B cell (primary cell): ENCODE data around the gene CTIF. TPM values are rescaled to one million over a fixed set of nuclear protein-coding genes. Genes with fewer than 3 reads are reported as not detected.

ENCODE experiments used
- ATAC-seq: fragments of 200-7000 bp; cut with Tn5 transposase; one replicate; pipeline ENCODE4 v1.10.0; 2021; ENCODE audit warnings: low read depth, mild to moderate bottlenecking, moderate number of reproducible peaks, moderate library complexity
- CTCF ChIA-PET: fragments of 350-600 bp; sonication (Branson Sonifier 250); formaldehyde crosslinking; loops from one replicate; lab custom pipeline; 2021; ENCODE audit warnings: antibody characterized with exemption, inconsistent platforms; lab: Charles Lee
- POLR2A ChIA-PET: fragments of 350-600 bp; sonication (Branson Sonifier 250); formaldehyde crosslinking; loops from one replicate; lab custom pipeline; 2021; ENCODE audit warnings: antibody characterized with exemption; lab: Charles Lee
- DNase-seq: peaks from one replicate; pipeline ENCODE4 v3.0.0; 2013
- H2AFZ ChIP-seq: 2 replicates; pipeline ENCODE4 v1.6.1; 2012; ENCODE audit warnings: mild to moderate bottlenecking, low read depth, low read length; ENCODE audit not compliant: insufficient read depth, poor library complexity, severe bottlenecking
- H3K27ac ChIP-seq, 2 donors: 1 replicate in 1 of 2; 2 replicates in 1 of 2; pipeline ENCODE4 v1.5.1; 2012 to 2013; ENCODE audit warnings: low read length in 2 of 2, mild to moderate bottlenecking in 2 of 2, moderate library complexity in 1 of 2
- H3K27me3 ChIP-seq, 4 experiments: fragments of 200-600 bp in 1 of 4; sonication (generic) in 1 of 4; replicated peaks in 1 of 4; 1 replicate in 2 of 4; 2 replicates in 2 of 4; pipeline versions ENCODE4 v1.6.1 to v1.7.0; 2013 to 2016; ENCODE audit warnings: low read length in 3 of 4, mild to moderate bottlenecking in 2 of 4, mixed read lengths in 1 of 4, moderate library complexity in 1 of 4; ENCODE audit not compliant: insufficient read depth in 4 of 4, control insufficient read depth in 3 of 4; ENCODE audit errors: control extremely low read depth in 1 of 4
- H3K36me3 ChIP-seq, 2 experiments: replicated peaks in 1 of 2; 1 replicate in 1 of 2; 2 replicates in 1 of 2; pipeline versions ENCODE4 v1.6.1 to v1.7.1; 2013; ENCODE audit warnings: low read length in 1 of 2; ENCODE audit not compliant: insufficient read depth in 2 of 2, control insufficient read depth in 1 of 2; ENCODE audit errors: control extremely low read depth in 1 of 2, extremely low read depth in 1 of 2
- H3K4me1 ChIP-seq, 2 donors: fragments of 200-600 bp in 1 of 2; sonication (generic) in 1 of 2; 1 replicate in 1 of 2; 2 replicates in 1 of 2; pipeline versions ENCODE4 v1.5.1 to v1.6.1; 2013 to 2017; ENCODE audit warnings: low read length in 2 of 2; ENCODE audit not compliant: control insufficient read depth in 2 of 2, insufficient read depth in 2 of 2
- H3K4me2 ChIP-seq: replicated peaks from 2 replicates; pipeline ENCODE3; 2012; ENCODE audit warnings: mild to moderate bottlenecking, low read depth, low read length; ENCODE audit not compliant: poor library complexity, severe bottlenecking
- H3K4me3 ChIP-seq, 5 experiments: fragments of 200-600 bp in 1 of 5; sonication (generic) in 1 of 5; 1 replicate in 3 of 5; 2 replicates in 2 of 5; pipeline versions ENCODE4 v1.5.1 to v1.7.0; 2011 to 2016; ENCODE audit warnings: low read length in 4 of 5, mild to moderate bottlenecking in 4 of 5, low read depth in 2 of 5, control low read depth in 1 of 5, moderate library complexity in 1 of 5; ENCODE audit not compliant: insufficient read depth in 1 of 5; ENCODE audit errors: control extremely low read depth in 1 of 5, extremely low read depth in 1 of 5
- H3K79me2 ChIP-seq: fragments of 200-600 bp; sonication (generic); one replicate; pipeline ENCODE4 v1.6.0; 2016; ENCODE audit warnings: low read length; ENCODE audit not compliant: control insufficient read depth, insufficient read depth
- H3K9ac ChIP-seq: fragments of 200-600 bp; sonication (generic); 2 replicates; pipeline ENCODE4 v1.6.1; 2017; ENCODE audit warnings: mild to moderate bottlenecking, low read length, moderate library complexity
- H3K9me3 ChIP-seq, 3 donors: one replicate each; pipeline versions ENCODE4 v1.6.1 to v1.7.1; 2013; ENCODE audit warnings: low read length in 2 of 3; ENCODE audit not compliant: control insufficient read depth in 2 of 3, insufficient read depth in 1 of 3; ENCODE audit errors: control extremely low read depth in 1 of 3
- H4K20me1 ChIP-seq: 2 replicates; pipeline ENCODE4 v1.6.0; 2012; ENCODE audit warnings: mild to moderate bottlenecking, low read length; ENCODE audit not compliant: insufficient read depth, control insufficient read depth, poor library complexity, severe bottlenecking
- H3K27ac Mint-ChIP-seq: one replicate; pipeline ENCODE4 v1.8.0; 2021; ENCODE audit warnings: mixed read lengths
- H3K27me3 Mint-ChIP-seq: one replicate; pipeline ENCODE4 v1.8.0; 2021; ENCODE audit warnings: mixed read lengths
- H3K4me1 Mint-ChIP-seq: one replicate; pipeline ENCODE4 v1.8.0; 2021; ENCODE audit warnings: mixed read lengths
- H3K4me3 Mint-ChIP-seq: one replicate; pipeline ENCODE4 v1.8.0; 2021; ENCODE audit warnings: mixed read lengths
- H3K9me3 Mint-ChIP-seq: one replicate; pipeline ENCODE4 v1.8.0; 2022; ENCODE audit warnings: mixed read lengths; ENCODE audit not compliant: insufficient read depth
- CTCF ChIP-seq: fragments of 200-600 bp; IDR thresholded peaks from one replicate; pipeline ENCODE4 v1.8.0; 2022; ENCODE audit warnings: antibody characterized with exemption, mild to moderate bottlenecking
- EZH2 ChIP-seq: IDR thresholded peaks from 2 replicates; pipeline ENCODE4 v1.6.1; 2012; ENCODE audit warnings: borderline replicate concordance, low read depth, mild to moderate bottlenecking, moderate library complexity, low read length; ENCODE audit not compliant: insufficient read depth, poor library complexity, severe bottlenecking
- WGBS: methylation state at CpG from one replicate; pipeline ENCODE4 v1.1.5; 2013; ENCODE audit warnings: missing lambda C conversion rate; ENCODE audit not compliant: insufficient coverage; 5-methylcytosine and 5-hydroxymethylcytosine counted together
- intact Hi-C: fragments of 100-400 bp; cut with micrococcal nuclease; formaldehyde crosslinking; loops from one replicate; pipeline ENCODE4 v1.10.0; 2022
- polyA plus RNA-seq: library from polyadenylated mRNA; depleted of rRNA; stranded (reverse); fragments of >200 nt; gene quantifications from 2 replicates; pipeline ENCODE4 v1.2.3, GENCODE V29; 2012
- total RNA-seq, 2 donors: library from RNA; stranded (reverse); fragments of 120-200 nt in 1 of 2; gene quantifications; 1 replicate in 1 of 2; 2 replicates in 1 of 2; pipeline versions ENCODE4 v1.2.3 to v1.2.4, GENCODE V29; 2013 to 2022

CTIF gene
- total and polyA plus RNA-seq, 2 donors (not counting 1 experiment from before 2014, with no cell fraction given), result 3.6 to 16.2 TPM

- no peak for DNase-seq
- Histone ChIP-seq H3K27ac (no peak overlapping the region), H3K4me3 (no peak overlapping the region), H3K27me3 (no peaks in the 10 kb centered on the region), H3K4me1 (no peaks in the 10 kb centered on the region), H3K36me3 (no peaks in the 10 kb centered on the region), H2AFZ (no peak overlapping the region), H3K9me3 (no peaks in the 10 kb centered on the region), H3K79me2 (no peaks in the 10 kb centered on the region), H3K4me2 (no peak overlapping the region), H4K20me1 (no peaks in the 10 kb centered on the region), H3K9ac (no peak overlapping the region)
- Mint-ChIP-seq H3K4me1 (no peaks in the 10 kb centered on the region), H3K9me3 (no peaks in the 10 kb centered on the region), H3K27me3 (no peaks in the 10 kb centered on the region), H3K4me3 (no peak overlapping the region), H3K27ac (no peak overlapping the region)
- no peak for TF ChIP-seq EZH2
- TF ChIP-seq CTCF, result no peak
- CTCF ChIA-PET, result no interaction called here
- no peak for ATAC-seq
- WGBS, result 60% methylated on average over 1 of the region's 2 CpGs
- intact Hi-C loops, result no loop called here
- POLR2A ChIA-PET, result no interaction called here
Measured at GRCh38 chr18:48723837-48724236, 185.0 kb downstream of the CTIF start.

- H3K36me3 ChIP-seq, result no peaks in the 10 kb centered on the region
- H3K4me3 Mint-ChIP-seq, result no peak overlapping the region
- CTCF ChIA-PET, result no interaction called here
- H3K4me1 ChIP-seq, result no peaks in the 10 kb centered on the region
- H3K27ac ChIP-seq, result no peak overlapping the region
- no peak overlapping the region for H3K4me3 ChIP-seq
- 94% methylated on average over 3 of the region's 4 CpGs for WGBS
- H3K27me3 Mint-ChIP-seq, result no peaks in the 10 kb centered on the region
- H4K20me1 ChIP-seq, result no peaks in the 10 kb centered on the region
- TF ChIP-seq EZH2 (no peak), CTCF (no peak)
- no peak overlapping the region for H3K27ac Mint-ChIP-seq
- H3K9me3 Mint-ChIP-seq, result no peaks in the 10 kb centered on the region
- ATAC-seq (no peak), DNase-seq (no peak)
- POLR2A ChIA-PET, result no interaction called here
- H3K4me2 ChIP-seq, result no peak overlapping the region
- H2AFZ ChIP-seq, result no peak overlapping the region
- H3K9ac ChIP-seq, result no peak overlapping the region
- intact Hi-C loops, result no loop called here
- no peaks in the 10 kb centered on the region for H3K79me2 ChIP-seq
- no peaks in the 10 kb centered on the region for H3K9me3 ChIP-seq
- no peaks in the 10 kb centered on the region for H3K27me3 ChIP-seq
- H3K4me1 Mint-ChIP-seq, result no peaks in the 10 kb centered on the region
Measured at GRCh38 chr18:48724442-48724841, 185.6 kb downstream of the CTIF start.
